H1 (cell line): ENCODE data around the gene BDKRB1. TPM values are rescaled to one million over a fixed set of nuclear protein-coding genes. Genes with fewer than 3 reads are reported as not detected.

Source experiments
- CTCF ChIA-PET: fragments of 300-600 bp; sonication (Branson Sonifier 250); formaldehyde crosslinking; loops from one replicate; lab custom pipeline; 2021; ENCODE audit not compliant: partially characterized antibody; lab: Charles Lee
- POLR2A ChIA-PET: fragments of 300-600 bp; sonication (Branson Sonifier 250); formaldehyde crosslinking; loops from one replicate; lab custom pipeline; 2021; ENCODE audit warnings: inconsistent platforms; ENCODE audit not compliant: partially characterized antibody; lab: Charles Lee
- DNase-seq, 2 experiments: peaks; one replicate each; pipeline versions ENCODE4 v3.0.0 to v3.0.0-alpha.2; 2010 to 2022; ENCODE audit warnings: low spot score in 2 of 2, low read depth in 1 of 2, mixed read lengths in 1 of 2
- FAIRE-seq: peaks from 2 replicates; lab custom pipeline; 2011; peaks lifted over from hg19 to GRCh38; lab: Jason Lieb, UNC
- H2AFZ ChIP-seq: 2 replicates; pipeline ENCODE4 v1.8.1; 2012; ENCODE audit warnings: low read length, inconsistent platforms
- H2AK5ac ChIP-seq: 2 replicates; pipeline ENCODE4 v1.6.1; 2013; ENCODE audit warnings: low read depth, low read length
- H2BK120ac ChIP-seq: replicated peaks from 2 replicates; pipeline ENCODE3; 2013; ENCODE audit warnings: low read depth, low read length, inconsistent platforms
- H2BK12ac ChIP-seq: 2 replicates; pipeline ENCODE4 v1.6.1; 2013; ENCODE audit warnings: low read depth, low read length
- H2BK15ac ChIP-seq: 2 replicates; pipeline ENCODE4 v1.6.1; 2013; ENCODE audit warnings: low read length
- H2BK20ac ChIP-seq: 2 replicates; pipeline ENCODE4 v1.6.1; 2013; ENCODE audit warnings: low read length
- H2BK5ac ChIP-seq: 2 replicates; pipeline ENCODE4 v1.6.1; 2013; ENCODE audit warnings: low read depth, low read length
- H3K14ac ChIP-seq: 2 replicates; pipeline ENCODE4 v1.6.1; 2013; ENCODE audit warnings: inconsistent platforms; ENCODE audit not compliant: insufficient read length
- H3K18ac ChIP-seq: 2 replicates; pipeline ENCODE4 v1.6.1; 2013; ENCODE audit warnings: low read length; ENCODE audit errors: extremely low read depth
- H3K23ac ChIP-seq: 2 replicates; pipeline ENCODE4 v1.6.1; 2013; ENCODE audit warnings: inconsistent platforms; ENCODE audit not compliant: insufficient read length
- H3K23me2 ChIP-seq: 2 replicates; pipeline ENCODE4 v1.6.1; 2013; ENCODE audit warnings: low read depth, low read length
- H3K27ac ChIP-seq: 2 replicates; pipeline ENCODE4 v1.6.1; 2011; ENCODE audit warnings: low read depth, low read length, inconsistent platforms
- H3K27me3 ChIP-seq, 4 experiments: replicated peaks in 1 of 4; 1 replicate in 1 of 4; 2 replicates in 3 of 4; pipeline versions ENCODE4 v1.6.1 to v1.8.1; 2011 to 2013; ENCODE audit warnings: low read length in 3 of 4, mild to moderate bottlenecking in 3 of 4, inconsistent platforms in 2 of 4, mixed read lengths in 2 of 4, moderate library complexity in 1 of 4; ENCODE audit not compliant: control insufficient read depth in 3 of 4, insufficient read depth in 3 of 4; ENCODE audit errors: extremely low read depth in 1 of 4
- H3K36me3 ChIP-seq, 4 experiments: 2 replicates each; pipeline versions ENCODE4 v1.6.1 to v1.8.1; 2011 to 2013; ENCODE audit warnings: mild to moderate bottlenecking in 4 of 4, low read length in 3 of 4, moderate library complexity in 2 of 4, control low read depth in 1 of 4, inconsistent platforms in 1 of 4; ENCODE audit not compliant: insufficient read depth in 4 of 4, control insufficient read depth in 2 of 4
- H3K4ac ChIP-seq: replicated peaks from 2 replicates; pipeline ENCODE3; 2013; ENCODE audit warnings: low read length, low read depth, mixed read lengths, inconsistent platforms; ENCODE audit not compliant: insufficient read length
- H3K4me1 ChIP-seq, 4 experiments: replicated peaks in 1 of 4; 1 replicate in 1 of 4; 2 replicates in 3 of 4; pipeline versions ENCODE4 v1.6.1 to v1.8.1; 2011 to 2013; ENCODE audit warnings: low read length in 3 of 4, inconsistent platforms in 2 of 4, mixed read lengths in 1 of 4; ENCODE audit not compliant: insufficient read depth in 4 of 4, control insufficient read depth in 3 of 4
- H3K4me2 ChIP-seq, 2 experiments: 2 replicates each; pipeline versions ENCODE4 v1.6.1 to v1.8.1; 2011 to 2013; ENCODE audit warnings: low read depth in 2 of 2, low read length in 2 of 2, control low read depth in 1 of 2, inconsistent platforms in 1 of 2, mild to moderate bottlenecking in 1 of 2; ENCODE audit not compliant: insufficient read depth in 1 of 2
- H3K4me3 ChIP-seq, 4 experiments: fragments of 200-600, 300-600 bp in 1 of 4; sonication (generic), shearing (Covaris generic), sonication (Bioruptor Twin) in 1 of 4; 2 replicates each; pipeline versions ENCODE4 v1.5.1 to v1.8.1; 2011 to 2016; ENCODE audit warnings: low read length in 4 of 4, low read depth in 3 of 4, control low read depth in 2 of 4, inconsistent platforms in 2 of 4, mild to moderate bottlenecking in 2 of 4, mixed read lengths in 1 of 4, moderate library complexity in 1 of 4; ENCODE audit not compliant: insufficient read depth in 2 of 4; ENCODE audit errors: extremely low read depth in 1 of 4
- H3K56ac ChIP-seq: replicated peaks from 2 replicates; pipeline ENCODE3; 2013; ENCODE audit warnings: low read depth, mild to moderate bottlenecking, mixed read lengths, low read length, inconsistent platforms; ENCODE audit not compliant: insufficient read length
- H3K79me1 ChIP-seq: 2 replicates; pipeline ENCODE4 v1.6.1; 2013; ENCODE audit warnings: low read depth, low read length, control low read depth
- H3K79me2 ChIP-seq, 2 experiments: 2 replicates each; pipeline versions ENCODE4 v1.6.1 to v1.8.1; 2012 to 2013; ENCODE audit warnings: low read length in 2 of 2, mild to moderate bottlenecking in 2 of 2, inconsistent platforms in 1 of 2; ENCODE audit not compliant: insufficient read depth in 2 of 2, control insufficient read depth in 1 of 2
- H3K9ac ChIP-seq, 4 experiments: replicated peaks in 1 of 4; 1 replicate in 1 of 4; 2 replicates in 3 of 4; pipeline versions ENCODE4 v1.6.1 to v1.8.1; 2011 to 2013; ENCODE audit warnings: low read depth in 3 of 4, low read length in 3 of 4, control low read depth in 2 of 4, mild to moderate bottlenecking in 2 of 4, moderate library complexity in 2 of 4, inconsistent platforms in 1 of 4; ENCODE audit errors: extremely low read depth in 1 of 4
- H3K9me3 ChIP-seq, 2 experiments: 2 replicates each; pipeline versions ENCODE4 v1.6.1 to v1.8.1; 2012 to 2013; ENCODE audit warnings: mild to moderate bottlenecking in 2 of 2, moderate library complexity in 2 of 2, control low read depth in 1 of 2, inconsistent platforms in 1 of 2, low read depth in 1 of 2, low read length in 1 of 2, mixed read lengths in 1 of 2; ENCODE audit not compliant: insufficient read depth in 2 of 2
- H4K20me1 ChIP-seq, 2 experiments: replicated peaks in 1 of 2; 2 replicates each; pipeline versions ENCODE3 to v1.8.1; 2011 to 2013; ENCODE audit warnings: inconsistent platforms in 2 of 2, low read length in 2 of 2, mild to moderate bottlenecking in 1 of 2; ENCODE audit not compliant: insufficient read depth in 2 of 2, control insufficient read depth in 1 of 2
- H4K5ac ChIP-seq: 2 replicates; pipeline ENCODE4 v1.6.1; 2013; ENCODE audit warnings: low read length, low read depth, mixed read lengths, inconsistent platforms; ENCODE audit not compliant: insufficient read length
- H4K8ac ChIP-seq: 2 replicates; pipeline ENCODE4 v1.8.0; 2013; ENCODE audit warnings: mild to moderate bottlenecking, moderate library complexity, low read length, inconsistent platforms; ENCODE audit not compliant: insufficient read depth; ENCODE audit errors: extremely low read depth
- H4K91ac ChIP-seq: replicated peaks from 2 replicates; pipeline ENCODE3; 2013; ENCODE audit warnings: low read length, mixed read lengths, inconsistent platforms; ENCODE audit not compliant: insufficient read length
- BRCA1 ChIP-seq: IDR thresholded peaks from 2 replicates; pipeline ENCODE4 v1.6.1; 2012; ENCODE audit warnings: low read depth, low read length, improper control_type of control experiment
- HDAC6 ChIP-seq: IDR thresholded peaks from one replicate; pipeline ENCODE4 v1.7.1; 2012; ENCODE audit warnings: low read depth, mild to moderate bottlenecking, inconsistent platforms, low read length, moderate library complexity
- KDM4A ChIP-seq: IDR thresholded peaks from one replicate; pipeline ENCODE4 v1.7.1; 2012; ENCODE audit warnings: low read depth, mild to moderate bottlenecking, moderate library complexity, low read length, inconsistent platforms; ENCODE audit not compliant: severe bottlenecking
- NRF1 ChIP-seq: IDR thresholded peaks from 2 replicates; pipeline ENCODE4 v1.6.1; 2011; ENCODE audit warnings: mild to moderate bottlenecking, low read depth, low read length, improper control_type of control experiment
- POU5F1 ChIP-seq: IDR thresholded peaks from 2 replicates; pipeline ENCODE4 v1.6.1; 2011; ENCODE audit warnings: low read depth, mild to moderate bottlenecking, low read length, moderate library complexity
- RNF2 ChIP-seq: fragments of 200-900, 300-1000 bp; sonication (generic); IDR thresholded peaks from 2 replicates; pipeline ENCODE4 v1.7.1; 2016; ENCODE audit warnings: borderline replicate concordance, low read depth, mild to moderate bottlenecking, antibody characterized with exemption, low read length; ENCODE audit not compliant: poor library complexity, severe bottlenecking; ENCODE audit errors: missing control alignments
- SP1 ChIP-seq: IDR thresholded peaks from 2 replicates; pipeline ENCODE4 v1.6.1; 2011; ENCODE audit warnings: low read depth, low read length
- SUZ12 ChIP-seq: fragments of 200-600 bp; sonication (generic); IDR thresholded peaks from 2 replicates; pipeline ENCODE4 v1.6.1; 2012; ENCODE audit warnings: mild to moderate bottlenecking, inconsistent platforms, low read length, moderate library complexity, mixed read lengths
- WGBS, 2 experiments: shearing (Covaris generic) in 1 of 2; methylation state at CpG; one replicate each; pipeline versions ENCODE4 v1.1.6 to v1.1.7; 2013 to 2015; ENCODE audit warnings: low lambda C conversion rate in 2 of 2, mixed read lengths in 2 of 2, inconsistent platforms in 1 of 2, low coverage in 1 of 2, missing lambda C conversion rate in 1 of 2; ENCODE audit not compliant: insufficient replicate concordance in 2 of 2, insufficient coverage in 1 of 2, insufficient read length in 1 of 2; ENCODE audit errors: extremely low coverage in 1 of 2, missing lambda C conversion rate in 1 of 2; 5-methylcytosine and 5-hydroxymethylcytosine counted together
- polyA plus RNA-seq, 7 experiments: library from polyadenylated mRNA; depleted of rRNA in 3 of 7; stranded (reverse) in 5 of 7; unstranded in 2 of 7; fragments of >200 nt in 5 of 7; fragments of 200-250 nt in 2 of 7; gene quantifications; 1 replicate in 5 of 7; 2 replicates in 1 of 7; 4 replicates in 1 of 7; pipeline versions ENCODE4 v1.2.1 to v1.2.3, GENCODE V29; 2011 to 2013; ENCODE audit warnings: missing spikeins in 2 of 7, mixed read lengths in 2 of 7
- total RNA-seq: library from RNA; stranded (reverse); fragmentation: NEBNext Ultra II Directional; extraction: Animal tissue kit (Norgen Biotek cat#: 25700); gene quantifications from 2 replicates; pipeline ENCODE4 v1.2.1, GENCODE V29; 2021
- TF ChIP-seq, protein P1 (sequence below): IDR thresholded peaks from 2 replicates; pipeline ENCODE4 v1.6.1; 2012; ENCODE audit warnings: inconsistent platforms

Gene BDKRB1
- total and polyA plus RNA-seq, 2 of the 8 experiments (the other 6 are each of a cell fraction or from before 2014, with no cell fraction given): 0.27 TPM; not detected in 1

DNA sequence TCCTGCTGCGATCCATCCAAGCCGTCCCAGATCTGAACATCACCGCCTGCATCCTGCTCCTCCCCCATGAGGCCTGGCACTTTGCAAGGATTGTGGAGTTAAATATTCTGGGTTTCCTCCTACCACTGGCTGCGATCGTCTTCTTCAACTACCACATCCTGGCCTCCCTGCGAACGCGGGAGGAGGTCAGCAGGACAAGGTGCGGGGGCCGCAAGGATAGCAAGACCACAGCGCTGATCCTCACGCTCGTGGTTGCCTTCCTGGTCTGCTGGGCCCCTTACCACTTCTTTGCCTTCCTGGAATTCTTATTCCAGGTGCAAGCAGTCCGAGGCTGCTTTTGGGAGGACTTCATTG lies 8.2 kb downstream of the BDKRB1 start:
- ChIA-PET CTCF (interaction anchor here (0.7 to 7.1 kb wide), 13 partner anchors 9 to 646 kb away, joined by 3 to 67 read pairs (median 4); partner anchors contain the start of gene BDKRB2), POLR2A (no interaction called here)
- Histone ChIP-seq H2BK5ac (no peak overlapping the region), H4K8ac (no peak overlapping the region), H3K36me3 (no peaks in the 10 kb centered on the region), H3K79me1 (no peaks in the 10 kb centered on the region), H3K79me2 (no peaks in the 10 kb centered on the region), H3K56ac (no peak overlapping the region), H4K91ac (no peak overlapping the region), H3K9ac (no peak overlapping the region), H2BK15ac (no peak overlapping the region), H3K23ac (no peak overlapping the region), H3K23me2 (no peaks in the 10 kb centered on the region), H3K27me3 (no peaks in the 10 kb centered on the region), H2AFZ (no peak overlapping the region), H2BK120ac (no peak overlapping the region), H3K9me3 (peaks cover 0 to 6% of the 10 kb centered on the region in 2 experiments; a peak in 2 of 4 replicates), H3K4me1 (no peaks in the 10 kb centered on the region), H3K27ac (no peak overlapping the region), H4K5ac (no peak overlapping the region), H3K18ac (no peak overlapping the region), H3K4me2 (no peak overlapping the region), H3K14ac (no peak overlapping the region), H2BK20ac (no peak overlapping the region), H3K4ac (no peak overlapping the region), H2AK5ac (no peak overlapping the region), H3K4me3 (no peak overlapping the region), H4K20me1 (no peaks in the 10 kb centered on the region), H2BK12ac (no peak overlapping the region)
- DNase-seq: no peak
- WGBS, 2 experiments: 91% methylated on average over 14 of the region's 14 CpGs; no CpG with 5 or more reads in 1 of the 2 experiments
- no peak for FAIRE-seq
- TF ChIP-seq HDAC6 (no peak), BRCA1 (no peak), RNF2 (no peak), POU5F1 (no peak), SP1 (no peak), KDM4A (no peak), SUZ12 (no peak), NRF1 (no peak)
- TF ChIP-seq, protein P1, sequence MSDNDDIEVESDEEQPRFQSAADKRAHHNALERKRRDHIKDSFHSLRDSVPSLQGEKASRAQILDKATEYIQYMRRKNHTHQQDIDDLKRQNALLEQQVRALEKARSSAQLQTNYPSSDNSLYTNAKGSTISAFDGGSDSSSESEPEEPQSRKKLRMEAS: no peak
